BLaER1 treated with 17β-estradiol and CSF1 and Interleukin-3, amounts not matched to agents 10 nM and 100 nM (cell line): ENCODE data around the gene TPO.

Source experiments
- H3K27ac ChIP-seq, 11 experiments: shearing (Covaris generic); formaldehyde crosslinking; 2 replicates each; pipeline ENCODE4 v1.8.1; 2022
- H3K27me3 ChIP-seq, 11 experiments: shearing (Covaris generic); formaldehyde crosslinking; 2 replicates each; pipeline ENCODE4 v1.8.1; 2022
- H3K36me3 ChIP-seq, 11 experiments: shearing (Covaris generic); formaldehyde crosslinking; 2 replicates each; pipeline ENCODE4 v1.8.1; 2022
- H3K4me1 ChIP-seq, 10 experiments: shearing (Covaris generic); formaldehyde crosslinking; 2 replicates each; pipeline ENCODE4 v1.8.1; 2022
- H3K4me2 ChIP-seq, 11 experiments: shearing (Covaris generic); formaldehyde crosslinking; 2 replicates each; pipeline ENCODE4 v1.8.1; 2022
- H3K4me3 ChIP-seq, 10 experiments: shearing (Covaris generic); formaldehyde crosslinking; 2 replicates each; pipeline ENCODE4 v1.8.1; 2022
- H3K9ac ChIP-seq, 11 experiments: shearing (Covaris generic); formaldehyde crosslinking; 2 replicates each; pipeline ENCODE4 v1.8.1; 2022
- H3K9me3 ChIP-seq, 11 experiments: shearing (Covaris generic); formaldehyde crosslinking; replicated peaks in 1 of 11; 2 replicates each; pipeline ENCODE4 v1.8.1; 2022
- H4K20me1 ChIP-seq, 11 experiments: shearing (Covaris generic); formaldehyde crosslinking; 2 replicates each; pipeline ENCODE4 v1.8.1; 2022
- Cebpa-rat ChIP-seq, 11 experiments: shearing (Covaris generic); IDR thresholded peaks; 2 replicates each; pipeline ENCODE4 v1.8.1; 2022

Gene TPO

DNA sequence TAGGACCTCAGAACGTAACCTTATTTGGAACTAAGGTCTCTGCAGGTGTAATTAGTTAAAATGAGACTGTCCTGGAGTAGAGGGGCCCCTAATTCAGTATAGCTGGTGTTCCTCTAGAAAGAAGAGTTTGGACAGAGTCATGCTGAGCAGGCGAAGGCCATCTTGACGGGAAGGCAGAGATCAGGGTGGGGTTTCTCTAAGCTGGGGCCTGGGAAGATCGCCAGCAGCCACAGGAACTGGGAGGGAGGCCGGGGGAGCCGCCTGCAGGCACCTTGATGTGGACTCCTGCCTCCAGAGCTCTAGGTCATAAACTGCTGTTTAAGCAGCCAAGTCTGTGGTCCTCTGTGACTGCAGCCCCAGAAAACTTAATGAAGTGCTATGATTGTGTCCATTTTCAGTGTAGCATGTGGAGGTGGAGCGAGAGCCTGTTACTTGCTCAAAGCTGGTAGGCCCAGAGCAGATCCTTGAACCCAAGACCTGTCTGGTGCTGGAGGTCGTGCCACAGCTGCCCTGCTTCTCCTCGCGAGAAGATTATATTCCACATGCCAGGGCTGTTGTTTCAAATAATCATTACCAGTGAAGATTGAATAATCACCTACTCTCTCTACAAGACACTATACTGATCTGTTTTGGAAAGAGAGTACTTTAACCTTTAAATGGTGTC, 105.7 kb downstream of the TPO start:
- TF ChIP-seq Cebpa-rat (IDR thresholded peaks at IDR 0.05): no peak
- H3K9ac ChIP-seq: peak overlapping the region in 1 of 11 experiments; percentile 3; a peak in 2 of 22 replicates
- peaks cover 0 to 8% (median 0%) of the 10 kb centered on the region in 11 experiments; a peak in 1 of 22 replicates for H3K27me3 ChIP-seq
- H3K9me3 ChIP-seq: no peaks in the 10 kb centered on the region
- H3K27ac ChIP-seq: peak overlapping the region in 5 of 11 experiments; percentile 13 to 45 (median 30); a peak in 7 of 22 replicates
- peak overlapping the region; percentile 46 to 85 (median 70) for H3K4me2 ChIP-seq
- H3K4me1 ChIP-seq: peaks cover 14 to 86% (median 61%) of the 10 kb centered on the region in 10 experiments
- H4K20me1 ChIP-seq: no peaks in the 10 kb centered on the region; a peak in 1 of 22 replicates
- H3K4me3 ChIP-seq: no peak overlapping the region
- no peaks in the 10 kb centered on the region for H3K36me3 ChIP-seq

DNA sequence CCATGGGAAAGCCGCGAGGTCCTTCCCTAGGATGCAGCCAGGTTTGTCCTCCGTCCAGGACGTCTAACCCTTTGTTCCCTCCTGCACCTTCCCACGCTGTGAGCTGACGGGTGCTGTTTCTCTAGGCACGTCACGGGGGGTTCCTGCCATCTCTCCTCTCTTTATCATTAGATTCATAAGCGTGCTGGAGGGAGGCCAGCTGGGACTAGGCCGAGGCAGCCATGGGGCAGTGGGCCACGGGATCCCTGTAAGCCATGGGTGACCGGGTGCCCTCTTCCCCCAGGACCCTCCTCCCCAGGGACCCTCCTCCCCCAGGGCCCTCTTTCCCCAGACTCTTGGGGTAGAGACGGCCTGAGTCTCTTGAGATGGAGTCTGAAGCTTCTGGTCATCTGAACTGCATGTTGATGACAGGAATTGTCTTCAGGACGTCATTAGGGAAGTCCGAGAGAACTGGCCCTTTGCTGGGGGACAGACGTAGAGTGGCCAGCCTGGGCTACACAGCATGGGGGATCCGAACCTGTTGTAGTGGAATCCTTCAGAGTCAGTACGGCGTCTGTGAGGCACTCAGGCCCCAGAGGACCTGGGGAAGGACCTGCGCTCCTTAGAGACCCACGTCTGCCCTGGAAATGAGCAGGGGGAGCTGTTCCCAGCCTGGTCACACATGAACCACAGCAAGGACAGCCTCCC, 108.1 kb downstream of the TPO start:
- TF ChIP-seq Cebpa-rat (IDR thresholded peaks at IDR 0.05): no peak
- Histone ChIP-seq H3K9me3 (no peaks in the 10 kb centered on the region), H3K27ac (no peak overlapping the region; a peak in 1 of 22 replicates)

DNA sequence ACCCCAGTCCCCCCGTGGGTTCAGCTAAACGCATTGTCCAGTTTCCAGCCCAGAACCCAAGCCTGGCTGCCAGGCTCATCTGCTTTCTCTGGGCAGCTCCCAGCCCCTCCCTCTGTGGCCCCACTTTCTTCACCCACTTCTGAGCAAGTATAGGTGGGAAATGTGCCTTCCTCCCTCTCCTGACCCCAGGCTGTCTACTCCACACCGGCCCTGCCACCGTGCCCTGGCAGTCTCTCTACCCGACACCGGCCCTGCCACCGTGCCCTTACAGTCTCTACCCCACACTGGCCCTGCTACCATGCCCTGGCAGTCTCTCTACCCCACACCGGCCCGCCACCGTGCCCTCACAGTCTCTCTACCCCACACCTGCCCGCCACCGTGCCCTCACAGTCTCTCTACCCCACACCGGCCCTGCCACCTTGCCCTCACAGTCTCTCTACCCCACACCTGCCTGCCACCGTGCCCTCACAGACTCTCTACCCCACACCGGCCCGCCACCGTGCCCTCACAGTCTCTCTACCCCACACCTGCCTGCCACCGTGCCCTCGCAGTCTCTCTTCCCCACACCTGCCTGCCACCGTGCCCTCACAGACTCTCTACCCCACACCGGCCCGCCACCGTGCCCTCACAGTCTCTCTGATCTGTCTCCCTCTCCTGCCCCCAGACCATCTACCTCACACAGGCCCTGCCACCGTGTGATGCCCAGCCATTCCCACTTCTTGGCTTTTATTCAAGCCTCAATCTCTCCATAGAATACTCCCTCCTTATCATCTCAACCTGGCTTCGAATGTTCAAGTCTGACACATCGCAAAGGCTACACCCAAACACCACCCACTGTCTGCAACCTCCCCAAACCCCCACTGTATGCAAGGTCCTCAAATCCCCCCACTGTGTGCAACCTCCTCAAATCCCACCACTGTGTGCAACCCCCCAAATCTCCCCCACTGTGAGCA, 108.9 kb downstream of the TPO start:
- no peak overlapping the region for H3K4me3 ChIP-seq
- H3K27me3 ChIP-seq: peaks cover 0 to 8% (median 0%) of the 10 kb centered on the region in 11 experiments; a peak in 1 of 22 replicates
- H3K9ac ChIP-seq: no peak overlapping the region; a peak in 1 of 22 replicates
- H3K27ac ChIP-seq: no peak overlapping the region
- peaks cover 14 to 58% (median 50%) of the 10 kb centered on the region in 10 experiments for H3K4me1 ChIP-seq
- no peaks in the 10 kb centered on the region for H3K9me3 ChIP-seq
- H3K4me2 ChIP-seq: peak overlapping the region in 8 of 11 experiments; percentile 15 to 85 (median 72); a peak in 13 of 22 replicates
- no peaks in the 10 kb centered on the region; a peak in 1 of 22 replicates for H4K20me1 ChIP-seq
- TF ChIP-seq Cebpa-rat (IDR thresholded peaks at IDR 0.05): no peak
- H3K36me3 ChIP-seq: no peaks in the 10 kb centered on the region

More for the DNA sequence above, 108.1 kb downstream of the TPO start:
- no peak overlapping the region for H3K4me3 ChIP-seq
- H3K36me3 ChIP-seq: no peaks in the 10 kb centered on the region
- peaks cover 0 to 8% (median 0%) of the 10 kb centered on the region in 11 experiments; a peak in 1 of 22 replicates for H3K27me3 ChIP-seq
- peaks cover 14 to 65% (median 57%) of the 10 kb centered on the region in 10 experiments for H3K4me1 ChIP-seq
- H4K20me1 ChIP-seq: no peaks in the 10 kb centered on the region; a peak in 1 of 22 replicates
- H3K9ac ChIP-seq: no peak overlapping the region; a peak in 1 of 22 replicates
- H3K4me2 ChIP-seq: peak overlapping the region in 8 of 11 experiments; percentile 15 to 85 (median 72); a peak in 14 of 22 replicates

DNA sequence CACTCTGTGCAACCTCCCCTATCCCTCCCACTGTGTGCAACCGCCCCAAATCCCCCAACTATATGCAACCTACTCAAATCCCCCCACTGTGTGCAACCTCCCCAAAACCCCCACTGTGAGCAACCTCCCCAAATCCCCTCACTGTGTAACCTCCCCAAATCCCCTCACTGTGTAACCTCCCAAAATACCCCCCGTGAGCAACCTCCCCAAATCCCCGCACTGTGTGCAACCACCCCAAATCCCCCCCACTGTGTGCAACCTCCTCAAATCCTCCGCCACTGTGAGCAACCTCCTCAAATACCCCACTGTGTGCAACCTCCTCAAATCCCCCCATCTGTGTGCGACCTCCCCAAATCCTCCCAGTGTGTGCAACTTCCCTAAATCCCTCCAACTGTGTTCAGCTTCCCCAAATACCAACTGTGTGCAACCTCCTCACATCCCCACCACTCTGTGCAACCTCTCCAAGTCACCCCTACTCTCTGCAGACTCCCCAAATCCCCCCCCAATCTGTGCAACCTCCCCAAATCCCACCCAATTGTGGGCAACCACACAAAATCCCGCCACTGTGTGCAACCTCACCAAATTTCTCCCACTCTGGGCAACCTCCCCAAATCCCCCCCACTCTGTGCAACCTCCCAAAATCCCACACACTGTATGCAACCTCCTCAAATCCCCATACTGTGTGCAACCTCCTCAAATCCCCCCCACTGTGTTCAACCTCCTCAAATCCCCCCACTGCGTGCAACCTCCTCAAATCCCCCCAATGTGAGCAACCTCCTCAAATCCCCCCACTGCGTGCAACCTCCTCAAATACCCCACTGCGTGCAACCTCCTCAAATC, 114.1 kb downstream of the TPO start:
- Histone ChIP-seq H3K4me3 (no peak overlapping the region), H3K9ac (no peak overlapping the region), H3K4me2 (no peak overlapping the region), H4K20me1 (no peaks in the 10 kb centered on the region), H3K9me3 (no peaks in the 10 kb centered on the region), H3K4me1 (peaks cover 0 to 6% (median 2%) of the 10 kb centered on the region in 10 experiments; a peak in 10 of 20 replicates), H3K36me3 (no peaks in the 10 kb centered on the region), H3K27ac (no peak overlapping the region), H3K27me3 (no peaks in the 10 kb centered on the region)
- TF ChIP-seq Cebpa-rat (IDR thresholded peaks at IDR 0.05): no peak

DNA sequence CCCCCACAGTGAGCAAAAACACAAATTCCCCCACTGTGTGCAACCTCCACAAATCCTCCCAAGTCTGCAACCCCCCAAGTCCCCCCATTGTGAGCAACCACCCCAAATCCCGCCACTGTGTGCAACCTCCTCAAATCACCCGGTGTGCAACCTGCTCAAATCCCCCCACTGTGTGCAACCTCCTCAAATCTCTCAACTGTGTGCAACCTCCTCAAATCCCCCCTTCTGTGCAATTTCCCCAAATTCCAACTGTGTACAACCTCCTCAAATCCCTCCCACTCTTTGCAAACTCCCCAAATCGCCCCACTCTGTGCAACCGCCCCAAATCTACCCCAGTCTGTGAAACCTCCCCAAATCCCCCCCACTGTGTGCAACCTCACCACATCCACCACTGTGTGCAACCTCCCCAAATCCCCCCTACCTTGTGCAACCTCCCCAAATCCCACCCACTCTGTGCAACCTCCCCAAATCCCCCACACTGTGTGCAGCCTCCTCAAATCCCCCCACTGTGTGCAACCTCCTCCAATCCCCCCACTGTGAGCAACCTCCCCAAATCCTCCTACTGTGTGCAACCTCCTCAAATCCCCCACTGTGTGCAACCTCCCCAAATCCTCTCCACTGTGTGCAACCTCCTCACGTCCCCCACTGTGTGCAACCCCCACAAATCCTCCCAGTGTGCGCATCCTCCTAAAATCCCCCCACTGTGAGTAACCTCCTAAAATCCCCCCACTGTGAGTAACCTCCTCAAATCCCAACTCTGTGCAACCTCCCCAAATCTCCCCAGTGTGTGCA, 115.2 kb downstream of the TPO start:
- Histone ChIP-seq H3K4me2 (no peak overlapping the region), H3K4me3 (no peak overlapping the region), H3K27ac (no peak overlapping the region), H3K9ac (no peak overlapping the region), H3K27me3 (no peaks in the 10 kb centered on the region), H3K9me3 (no peaks in the 10 kb centered on the region), H4K20me1 (no peaks in the 10 kb centered on the region), H3K4me1 (no peaks in the 10 kb centered on the region), H3K36me3 (no peaks in the 10 kb centered on the region)
- no peak for TF ChIP-seq Cebpa-rat (IDR thresholded peaks at IDR 0.05)

DNA sequence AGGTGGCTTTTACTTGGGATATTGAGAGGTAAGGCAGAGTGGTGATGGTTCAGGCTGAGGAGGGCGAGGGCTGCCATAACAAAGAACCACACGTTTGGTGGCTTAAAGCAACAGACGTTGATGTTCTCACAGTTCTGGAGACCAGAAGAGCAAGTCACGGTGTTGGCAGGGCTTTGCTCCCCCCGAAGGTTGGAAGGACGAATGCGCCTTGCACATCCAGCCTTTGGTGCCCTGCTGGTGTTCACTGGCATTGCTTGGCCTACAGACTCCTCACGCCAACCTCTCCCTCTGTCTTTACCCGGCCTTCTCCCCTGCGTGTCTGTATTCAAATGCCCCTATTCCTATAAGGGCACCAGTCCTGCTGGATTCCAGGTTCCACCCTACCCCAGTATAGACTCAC, 125.4 kb downstream of the TPO start:
- Histone ChIP-seq H3K27me3 (peaks cover 0 to 9% (median 0%) of the 10 kb centered on the region in 11 experiments; a peak in 2 of 22 replicates), H3K4me1 (peaks cover 0 to 53% (median 32%) of the 10 kb centered on the region in 10 experiments; a peak in 18 of 20 replicates), H3K9me3 (peaks cover 0 to 11% (median 0%) of the 10 kb centered on the region in 11 experiments; a peak in 2 of 22 replicates), H4K20me1 (peaks cover 0 to 2% (median 0%) of the 10 kb centered on the region in 11 experiments; a peak in 2 of 22 replicates), H3K4me2 (no peak overlapping the region; a peak in 1 of 22 replicates), H3K27ac (no peak overlapping the region), H3K9ac (no peak overlapping the region), H3K4me3 (no peak overlapping the region), H3K36me3 (no peaks in the 10 kb centered on the region)
- TF ChIP-seq Cebpa-rat (IDR thresholded peaks at IDR 0.05): no peak

DNA sequence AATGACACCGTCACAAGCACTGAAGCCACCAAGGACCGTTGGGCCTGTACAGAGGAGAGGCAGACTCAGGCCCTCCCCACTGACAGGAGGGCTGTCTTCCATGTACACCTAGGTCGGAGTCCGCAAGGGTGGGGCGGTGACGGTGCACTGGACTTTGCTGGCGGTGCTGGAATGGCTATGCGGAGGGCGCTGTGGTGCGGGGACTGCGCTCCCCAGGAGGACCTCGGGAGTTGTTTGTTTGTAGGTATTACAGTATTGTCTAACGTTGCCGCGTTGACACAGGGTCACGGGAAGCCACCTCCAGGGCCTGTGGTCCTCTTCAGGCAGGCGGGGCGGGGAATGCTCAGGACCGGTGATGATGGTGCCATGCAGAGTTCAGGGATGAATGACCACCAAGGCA, 126.2 kb downstream of the TPO start:
- Histone ChIP-seq H3K9me3 (peaks cover 0 to 5% (median 0%) of the 10 kb centered on the region in 11 experiments; a peak in 2 of 22 replicates), H3K27me3 (peaks cover 0 to 9% (median 0%) of the 10 kb centered on the region in 11 experiments; a peak in 2 of 22 replicates), H3K4me2 (no peak overlapping the region; a peak in 2 of 22 replicates), H4K20me1 (peaks cover 0 to 7% (median 0%) of the 10 kb centered on the region in 11 experiments; a peak in 3 of 22 replicates), H3K4me3 (no peak overlapping the region), H3K36me3 (no peaks in the 10 kb centered on the region), H3K9ac (no peak overlapping the region), H3K27ac (no peak overlapping the region), H3K4me1 (peaks cover 0 to 61% (median 32%) of the 10 kb centered on the region in 10 experiments; a peak in 18 of 20 replicates)
- no peak for TF ChIP-seq Cebpa-rat (IDR thresholded peaks at IDR 0.05)
